22Rv1 (cell line): Measurements from ENCODE around the gene ARMC9.

Experiments
- ZFX ChIP-seq: fragments of 450-650 bp; IDR thresholded peaks from 2 replicates; pipeline ENCODE4 v1.6.1; 2017; ENCODE audit warnings: antibody characterized with exemption, borderline replicate concordance
- TF ChIP-seq, protein P1 (sequence below): fragments of 450-650 bp; IDR thresholded peaks from 2 replicates; pipeline ENCODE4 v1.5.1; 2017; ENCODE audit warnings: mild to moderate bottlenecking

DNA sequence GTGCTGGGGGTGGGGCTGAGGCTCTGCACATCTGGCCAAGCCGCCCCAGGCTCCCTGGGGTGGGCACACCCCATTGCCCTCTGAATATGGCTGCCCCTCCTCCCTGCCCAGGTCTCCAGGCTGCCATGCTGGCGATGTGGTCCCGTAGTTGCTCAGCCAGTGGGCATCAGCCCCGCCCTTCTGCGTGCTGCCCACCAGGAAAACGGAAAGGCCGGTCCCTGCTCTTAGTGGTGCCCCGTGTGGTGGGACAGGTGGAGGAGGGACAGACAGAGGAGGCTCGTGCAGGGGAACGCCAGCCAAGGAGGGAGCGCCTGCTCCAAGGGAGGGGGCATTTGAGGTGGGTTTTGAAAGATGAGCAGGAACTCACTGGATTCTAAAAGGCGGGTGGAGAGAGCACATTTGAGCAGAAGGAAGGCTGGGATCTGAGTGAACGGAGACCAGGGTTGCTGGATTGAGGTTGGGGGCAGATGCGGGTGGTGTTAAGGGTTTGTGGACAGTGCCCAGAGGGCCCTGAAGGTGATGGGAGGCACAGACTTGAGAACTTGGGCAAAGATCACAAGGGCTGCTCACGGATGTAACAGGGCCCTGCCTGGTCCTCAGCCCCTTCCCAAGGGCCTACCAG lies 190.4 kb downstream of the ARMC9 start:
- TF ChIP-seq, protein P1, sequence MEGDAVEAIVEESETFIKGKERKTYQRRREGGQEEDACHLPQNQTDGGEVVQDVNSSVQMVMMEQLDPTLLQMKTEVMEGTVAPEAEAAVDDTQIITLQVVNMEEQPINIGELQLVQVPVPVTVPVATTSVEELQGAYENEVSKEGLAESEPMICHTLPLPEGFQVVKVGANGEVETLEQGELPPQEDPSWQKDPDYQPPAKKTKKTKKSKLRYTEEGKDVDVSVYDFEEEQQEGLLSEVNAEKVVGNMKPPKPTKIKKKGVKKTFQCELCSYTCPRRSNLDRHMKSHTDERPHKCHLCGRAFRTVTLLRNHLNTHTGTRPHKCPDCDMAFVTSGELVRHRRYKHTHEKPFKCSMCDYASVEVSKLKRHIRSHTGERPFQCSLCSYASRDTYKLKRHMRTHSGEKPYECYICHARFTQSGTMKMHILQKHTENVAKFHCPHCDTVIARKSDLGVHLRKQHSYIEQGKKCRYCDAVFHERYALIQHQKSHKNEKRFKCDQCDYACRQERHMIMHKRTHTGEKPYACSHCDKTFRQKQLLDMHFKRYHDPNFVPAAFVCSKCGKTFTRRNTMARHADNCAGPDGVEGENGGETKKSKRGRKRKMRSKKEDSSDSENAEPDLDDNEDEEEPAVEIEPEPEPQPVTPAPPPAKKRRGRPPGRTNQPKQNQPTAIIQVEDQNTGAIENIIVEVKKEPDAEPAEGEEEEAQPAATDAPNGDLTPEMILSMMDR = no peak
- no peak for TF ChIP-seq ZFX
